Endothelial cell of umbilical vein (primary cell): Measurements from ENCODE around the gene BLZF1. TPM values are rescaled to one million over a fixed set of nuclear protein-coding genes. Genes with fewer than 3 reads are reported as not detected.

Source experiments
- BruUV-seq: library from RNA; stranded (reverse); fragments of 400-500 nt; replicated peaks from 2 replicates; lab custom pipeline; 2021; lab: Mats Ljungman, UMichigan
- CTCF ChIA-PET: fragments of 300-600, 350-600 bp; sonication (Branson Sonifier 250); formaldehyde crosslinking; loops from one replicate; lab custom pipeline; 2021; ENCODE audit warnings: antibody characterized with exemption, inconsistent platforms; lab: Charles Lee
- POLR2A ChIA-PET: fragments of 300-600, 350-600 bp; sonication (Branson Sonifier 250); formaldehyde crosslinking; loops from one replicate; lab custom pipeline; 2021; ENCODE audit warnings: antibody characterized with exemption, inconsistent platforms; lab: Charles Lee
- DNase-seq: peaks from one replicate; pipeline ENCODE4 v3.0.0-alpha.2; 2011; ENCODE audit warnings: low read depth, low spot score
- FAIRE-seq: peaks from 2 replicates; lab custom pipeline; 2011; peaks lifted over from hg19 to GRCh38; lab: Jason Lieb, UNC
- H2AFZ ChIP-seq: 2 replicates; pipeline ENCODE4 v1.6.0; 2012; ENCODE audit warnings: low read depth, low read length, control low read depth, inconsistent platforms
- H3K27ac ChIP-seq: 2 replicates; pipeline ENCODE4 v1.5.1; 2011; ENCODE audit warnings: low read depth, mild to moderate bottlenecking, control low read depth, low read length, moderate library complexity; ENCODE audit not compliant: insufficient read depth
- H3K27me3 ChIP-seq, 2 experiments: 2 replicates each; pipeline versions ENCODE4 v1.6.0 to v1.6.1; 2011; ENCODE audit warnings: low read length in 2 of 2, mixed read lengths in 1 of 2; ENCODE audit not compliant: control insufficient read depth in 2 of 2, insufficient read depth in 2 of 2
- H3K36me3 ChIP-seq, 2 experiments: 2 replicates in 1 of 2; 3 replicates in 1 of 2; pipeline ENCODE4 v1.5.1; 2011; ENCODE audit warnings: low read length in 2 of 2, mild to moderate bottlenecking in 1 of 2, moderate library complexity in 1 of 2; ENCODE audit not compliant: control insufficient read depth in 2 of 2, insufficient read depth in 2 of 2; ENCODE audit errors: extremely low read depth in 1 of 2
- H3K4me1 ChIP-seq: 3 replicates; pipeline ENCODE4 v1.5.1; 2011; ENCODE audit warnings: mild to moderate bottlenecking, low read length; ENCODE audit not compliant: control insufficient read depth, insufficient read depth; ENCODE audit errors: extremely low read depth
- H3K4me2 ChIP-seq: 2 replicates; pipeline ENCODE4 v1.6.1; 2011; ENCODE audit warnings: low read length, control low read depth, mixed read lengths; ENCODE audit not compliant: insufficient read depth
- H3K4me3 ChIP-seq, 3 experiments: fragments of 200-600 bp in 1 of 3; sonication (generic), shearing (Covaris generic) in 1 of 3; replicated peaks in 1 of 3; 2 replicates each; pipeline ENCODE4 v1.5.1; 2011 to 2016; ENCODE audit warnings: control low read depth in 3 of 3, low read length in 3 of 3, mild to moderate bottlenecking in 2 of 3, inconsistent platforms in 1 of 3, low read depth in 1 of 3, moderate library complexity in 1 of 3; ENCODE audit not compliant: insufficient read depth in 1 of 3
- H3K79me2 ChIP-seq: 2 replicates; pipeline ENCODE4 v1.6.0; 2012; ENCODE audit warnings: low read length, inconsistent platforms; ENCODE audit not compliant: control insufficient read depth, insufficient read depth
- H3K9ac ChIP-seq: replicated peaks from 2 replicates; pipeline ENCODE3; 2011; ENCODE audit warnings: low read length, control low read depth; ENCODE audit not compliant: insufficient read depth; ENCODE audit errors: extremely low read depth
- H3K9me1 ChIP-seq: replicated peaks from 3 replicates; pipeline ENCODE4 v1.6.0; 2011; ENCODE audit warnings: mild to moderate bottlenecking, low read length; ENCODE audit not compliant: control insufficient read depth, insufficient read depth; ENCODE audit errors: extremely low read depth
- H3K9me3 ChIP-seq: replicated peaks from 2 replicates; pipeline ENCODE4 v1.5.1; 2012; ENCODE audit warnings: low read length, inconsistent platforms; ENCODE audit not compliant: control insufficient read depth, insufficient read depth
- H4K20me1 ChIP-seq: replicated peaks from 2 replicates; pipeline ENCODE3; 2011; ENCODE audit warnings: mild to moderate bottlenecking, low read length; ENCODE audit not compliant: control insufficient read depth, insufficient read depth; ENCODE audit errors: extremely low read depth
- CTCF ChIP-seq, 2 donors: IDR thresholded peaks; 1 replicate in 1 of 2; 2 replicates in 1 of 2; pipeline ENCODE4 v1.5.1; 2011; ENCODE audit warnings: low read length in 2 of 2, mild to moderate bottlenecking in 2 of 2, moderate library complexity in 2 of 2, control low read depth in 1 of 2, inconsistent platforms in 1 of 2, low read depth in 1 of 2; ENCODE audit not compliant: insufficient read depth in 1 of 2; ENCODE audit errors: extremely low read depth in 1 of 2
- EZH2 ChIP-seq: IDR thresholded peaks from 2 replicates; pipeline ENCODE4 v1.6.1; 2012; ENCODE audit warnings: borderline replicate concordance, low read depth, mild to moderate bottlenecking, moderate library complexity, low read length, inconsistent platforms; ENCODE audit not compliant: severe bottlenecking
- FOS ChIP-seq: IDR thresholded peaks from 2 replicates; pipeline ENCODE4 v1.6.1; 2011; ENCODE audit warnings: mild to moderate bottlenecking, low read length, moderate library complexity, borderline replicate concordance; ENCODE audit not compliant: insufficient read depth
- GATA2 ChIP-seq: IDR thresholded peaks from 2 replicates; pipeline ENCODE4 v1.7.0; 2011; ENCODE audit warnings: low read depth, mild to moderate bottlenecking, moderate library complexity, mixed read lengths, low read length; ENCODE audit not compliant: insufficient read length, insufficient read depth
- JUN ChIP-seq: IDR thresholded peaks from 2 replicates; pipeline ENCODE4 v1.6.1; 2011; ENCODE audit warnings: borderline replicate concordance, low read depth; ENCODE audit not compliant: insufficient read length, insufficient read depth
- MAX ChIP-seq: IDR thresholded peaks from 2 replicates; pipeline ENCODE4 v1.6.1; 2011; ENCODE audit not compliant: insufficient read depth, insufficient read length
- MYC ChIP-seq: IDR thresholded peaks from one replicate; pipeline ENCODE4 v1.6.1; 2011; ENCODE audit warnings: mild to moderate bottlenecking, low read depth, low read length
- POLR2A ChIP-seq: IDR thresholded peaks from 2 replicates; pipeline ENCODE4 v1.6.1; 2012; ENCODE audit warnings: low read depth, mild to moderate bottlenecking, control low read depth, low read length
- POLR2AphosphoS5 ChIP-seq: IDR thresholded peaks from 2 replicates; pipeline ENCODE4 v1.6.1; 2012; ENCODE audit warnings: low read depth, mild to moderate bottlenecking, control low read depth, low read length, moderate library complexity; ENCODE audit not compliant: insufficient read depth
- dilution Hi-C: fragments of 300-500 bp; cut with MboI; formaldehyde crosslinking; loops from one replicate; pipeline ENCODE4 v1.15.0; 2019; ENCODE audit warnings: low sequenced_read_pairs; ENCODE audit not compliant: extremely low pct_ligation_motif_present
- intact Hi-C: fragments of 100-400 bp; cut with micrococcal nuclease; formaldehyde crosslinking; loops from one replicate; pipeline ENCODE4 v1.10.0; 2022
- polyA plus RNA-seq, 4 experiments: library from polyadenylated mRNA; depleted of rRNA in 3 of 4; stranded (reverse) in 3 of 4; unstranded in 1 of 4; fragments of >200 nt; gene quantifications; 2 replicates each; pipeline versions ENCODE4 v1.2.1 to v1.2.3, GENCODE V29; 2011 to 2012; ENCODE audit warnings: missing spikeins in 1 of 4
- total RNA-seq: library from RNA; stranded (reverse); gene quantifications from 2 replicates; pipeline ENCODE4 v1.2.3, GENCODE V29; 2021

The BLZF1 gene
- total and polyA plus RNA-seq, 2 donors (not counting 3 experiments of a cell fraction or from before 2014, with no cell fraction given), result 4.4 to 19.7 TPM

GRCh38 chr1:169414952-169415351 is 47.0 kb downstream of the BLZF1 start:
- Histone ChIP-seq H3K36me3 (no peaks in the 10 kb centered on the region), H2AFZ (no peak overlapping the region), H3K9ac (no peak overlapping the region), H3K27me3 (no peaks in the 10 kb centered on the region), H3K4me2 (no peak overlapping the region), H3K9me1 (no peaks in the 10 kb centered on the region), H3K79me2 (no peaks in the 10 kb centered on the region), H3K4me1 (no peaks in the 10 kb centered on the region), H4K20me1 (no peaks in the 10 kb centered on the region), H3K9me3 (no peaks in the 10 kb centered on the region), H3K4me3 (no peak overlapping the region), H3K27ac (no peak overlapping the region)
- FAIRE-seq (no peak), DNase-seq (no peak)
- CTCF ChIA-PET, result interaction anchor here (1.0 kb wide), 1 partner anchor 15 kb away, joined by 3 read pairs; no protein-coding TSS in a partner anchor
- intact Hi-C loops, result no loop called here
- TF ChIP-seq EZH2 (no peak), GATA2 (no peak), MYC (no peak), CTCF (IDR thresholded peaks at IDR 0.05; ENCODE audit: extremely low read depth in 1 of 2, insufficient read depth in 1 of 2, low read depth in 1 of 2, low read length in 2 of 2) (no peak), POLR2AphosphoS5 (no peak)
- no TSS peak for BruUV-seq
- dilution Hi-C loops, result no loop called here
- POLR2A ChIA-PET, result no interaction called here

GRCh38 chr1:169421309-169421708 is 53.3 kb downstream of the BLZF1 start:
- Histone ChIP-seq H3K9ac (no peak overlapping the region), H3K79me2 (no peaks in the 10 kb centered on the region), H3K9me1 (no peaks in the 10 kb centered on the region), H3K9me3 (no peaks in the 10 kb centered on the region), H3K36me3 (no peaks in the 10 kb centered on the region), H3K4me1 (no peaks in the 10 kb centered on the region), H3K4me2 (no peak overlapping the region), H3K27ac (no peak overlapping the region), H4K20me1 (no peaks in the 10 kb centered on the region), H2AFZ (no peak overlapping the region), H3K4me3 (no peak overlapping the region), H3K27me3 (peaks cover 0 to 5% of the 10 kb centered on the region in 2 experiments)
- POLR2A ChIA-PET, result no interaction called here
- intact Hi-C loops (no loop called here), dilution Hi-C loops (no loop called here)
- no TSS peak for BruUV-seq
- CTCF ChIA-PET, result no interaction called here
- no peak for FAIRE-seq
- TF ChIP-seq POLR2AphosphoS5 (no peak), CTCF (IDR thresholded peaks at IDR 0.05; ENCODE audit: extremely low read depth in 1 of 2, insufficient read depth in 1 of 2, low read depth in 1 of 2, low read length in 2 of 2) (no peak), MAX (no peak), EZH2 (no peak), JUN (no peak), POLR2A (no peak), FOS (no peak), MYC (no peak), GATA2 (no peak)
- DNase-seq, result no peak
